Right lobe of liver (tissue), 4 donors: Measurements from ENCODE around the gene PDGFB.

ENCODE experiments used
- CTCF ChIP-seq, 4 donors: fragments of 200-600 bp in 3 of 4; fragments of 450-650 bp in 1 of 4; IDR thresholded peaks; one replicate each; pipeline versions ENCODE4 v1.5.1 to v1.8.0; 2016 to 2022; ENCODE audit warnings: antibody characterized with exemption in 4 of 4, mild to moderate bottlenecking in 2 of 4
- POLR2A ChIP-seq: fragments of 450-650 bp; IDR thresholded peaks from one replicate; pipeline ENCODE4 v1.6.1; 2017; ENCODE audit warnings: antibody characterized with exemption, mild to moderate bottlenecking
- donor health status: DM: no; HTN: no; CAD: no.
- donor health status: DM: no; HTN: no; CAD: no.
- donor health status: DM: no; HTN: yes; CAD: no.

- TF ChIP-seq CTCF (IDR thresholded peaks at IDR 0.05): no peak
- no peak for TF ChIP-seq POLR2A
Observed at GRCh38 chr22:39194098-39194497, 50.7 kb downstream of the PDGFB start.
